CD4-positive, alpha-beta T cell treated with Interleukin-2 at 100 ng/mL for 4 hours (primary cell): ENCODE results near the gene NTN1.
"Not testable (repeated sequence)": the region's sequence is repeated elsewhere in the genome, so short reads cannot be mapped to it uniquely, and the experiment has no call there.

Experiments
- DNase-seq: peaks from one replicate; pipeline ENCODE4 v3.0.0-alpha.2; 2020; ENCODE audit warnings: low spot score

NTN1 gene

GRCh38 chr17:9087921-9088320 is 66.6 kb downstream of the NTN1 start:
- DNase-seq: no peak

DNA sequence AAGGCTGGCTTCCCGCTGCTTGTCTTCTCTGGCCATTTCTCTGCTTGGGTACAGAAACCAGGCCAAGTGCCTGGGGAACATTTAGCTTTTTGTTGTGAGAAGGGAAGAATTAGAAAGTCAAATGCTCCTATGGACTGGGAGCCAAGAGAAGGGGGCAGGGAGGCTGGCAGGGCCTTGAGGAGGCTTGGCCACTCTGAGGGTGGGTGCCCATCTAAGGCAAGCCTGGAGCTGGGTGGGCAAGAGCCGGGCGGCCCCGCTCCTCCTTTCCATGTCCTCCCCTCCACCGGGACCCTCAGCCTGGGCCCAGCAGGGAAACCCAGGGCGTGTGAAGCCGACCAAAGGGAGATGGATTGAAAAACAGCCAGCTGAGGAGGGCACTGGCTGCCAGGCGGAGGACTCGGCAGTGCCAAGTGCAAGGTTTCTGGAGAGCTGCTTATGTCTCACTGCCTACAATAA is 69.4 kb downstream of the NTN1 start:
- no peak for DNase-seq

GRCh38 chr17:9094193-9094592 is 72.9 kb downstream of the NTN1 start:
- no peak for DNase-seq

DNA sequence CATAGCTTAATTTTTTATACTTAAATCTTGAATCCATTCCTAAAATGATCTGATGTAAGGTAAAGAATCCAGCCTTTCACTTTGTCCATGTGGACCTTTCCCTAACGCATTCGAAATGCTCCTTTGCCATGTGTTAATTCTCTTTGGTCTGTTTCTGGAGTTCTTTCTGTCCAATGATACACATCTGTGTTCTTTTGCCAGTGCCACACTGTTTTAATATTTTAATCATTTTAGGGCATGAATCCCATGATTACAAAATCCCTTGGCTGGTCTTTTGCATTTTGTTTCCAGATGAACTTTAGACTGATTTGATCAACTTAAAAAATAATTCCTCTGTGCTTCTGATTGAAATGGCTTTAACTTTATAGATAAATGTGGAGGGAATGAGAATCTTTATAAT is 74.1 kb downstream of the NTN1 start:
- no peak for DNase-seq

- no peak for DNase-seq
Measured at GRCh38 chr17:9098242-9098825, 77.0 kb downstream of the NTN1 start.

DNA sequence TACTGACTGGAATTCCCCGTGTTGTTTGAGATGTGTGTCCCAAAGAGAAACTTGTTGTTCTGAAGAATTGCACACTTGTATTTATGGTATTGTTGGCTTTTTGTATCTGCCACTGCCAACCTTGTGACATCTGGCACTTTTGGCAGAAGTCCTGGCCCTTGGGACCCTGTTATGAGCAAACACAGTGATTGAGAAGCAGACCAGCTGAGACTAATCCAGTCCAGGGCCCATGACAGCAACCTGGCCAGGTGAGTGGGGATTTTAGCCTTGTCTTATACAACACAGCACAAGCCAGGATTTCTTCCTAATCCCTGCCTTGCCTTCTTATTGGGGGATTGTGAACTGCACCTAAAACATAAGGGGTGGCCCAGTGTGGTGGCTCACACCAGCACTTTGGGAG is 80.0 kb downstream of the NTN1 start:
- no peak for DNase-seq

- DNase-seq: not testable (repeated sequence)
Measured at GRCh38 chr17:9103193-9103592, 81.9 kb downstream of the NTN1 start.

DNA sequence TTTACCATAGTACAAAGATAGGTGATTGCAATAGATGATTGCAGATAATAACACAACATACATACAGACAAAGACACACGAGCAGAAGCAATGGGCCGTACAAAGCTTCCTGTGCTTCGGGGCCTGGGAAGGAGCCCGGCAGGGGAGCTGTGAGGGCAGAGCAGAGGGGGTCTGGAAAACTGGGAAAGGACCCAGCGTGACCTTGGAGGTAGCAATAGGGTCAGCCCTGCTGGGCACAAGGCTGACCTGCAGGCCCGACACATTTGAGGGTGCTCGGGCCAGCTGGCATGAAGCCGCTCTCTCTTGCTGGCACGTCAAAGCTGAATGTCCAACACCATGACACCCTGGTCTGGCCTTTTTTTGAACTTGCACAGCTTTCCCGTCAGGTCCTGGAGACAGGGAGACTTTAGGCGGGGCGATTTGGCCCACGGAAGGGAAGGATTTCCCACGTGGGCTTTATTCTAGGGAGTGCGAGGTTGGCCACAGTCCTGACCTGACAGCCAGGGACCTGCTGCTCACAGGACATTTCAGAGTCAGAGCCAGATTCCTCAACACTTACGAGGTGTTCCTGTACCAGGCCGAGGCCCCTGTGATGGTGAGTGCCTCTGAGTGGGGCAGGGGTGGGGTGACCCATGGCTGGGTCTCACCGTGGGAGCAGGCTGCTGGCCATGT is 83.2 kb downstream of the NTN1 start:
- DNase-seq: no peak

DNA sequence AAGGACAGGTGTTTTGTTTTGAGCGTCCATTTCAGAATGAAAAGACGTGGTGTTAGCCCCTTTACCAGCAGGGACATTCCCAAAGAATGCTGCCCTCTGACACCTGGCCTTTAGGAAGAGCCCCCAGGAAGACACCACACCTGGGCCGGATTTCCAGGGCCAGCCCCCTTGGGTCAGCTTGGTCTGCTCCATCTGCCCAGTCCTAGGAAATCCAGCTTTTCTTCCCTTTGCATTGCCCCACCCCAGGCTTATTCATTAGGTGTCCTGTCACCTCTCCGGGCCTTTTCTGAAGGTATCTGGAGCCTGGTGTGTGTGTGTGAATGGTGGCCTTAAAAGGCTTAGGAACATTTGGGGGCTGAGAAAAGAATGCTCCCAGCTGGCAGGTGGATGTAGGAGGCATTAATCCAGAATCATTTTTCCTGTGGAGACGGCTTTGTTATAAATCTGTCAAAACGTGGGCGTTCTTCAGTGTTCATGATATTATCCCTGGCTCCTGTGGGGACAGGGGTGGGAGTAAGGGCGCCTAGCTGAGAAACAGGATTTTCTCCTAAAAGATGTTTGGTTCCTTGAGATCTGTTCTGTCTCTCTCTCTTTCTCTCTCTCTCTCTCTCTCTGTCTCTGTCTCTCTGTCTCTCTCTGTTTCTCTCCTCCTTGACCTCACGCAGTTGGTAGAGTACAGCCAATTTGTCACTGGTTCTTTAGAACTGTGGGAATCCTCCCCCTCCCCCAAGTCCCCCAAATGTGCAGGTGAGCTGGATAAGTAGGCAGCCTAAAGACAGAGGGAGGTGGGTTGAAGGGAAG is 84.0 kb downstream of the NTN1 start:
- DNase-seq: no peak

DNA sequence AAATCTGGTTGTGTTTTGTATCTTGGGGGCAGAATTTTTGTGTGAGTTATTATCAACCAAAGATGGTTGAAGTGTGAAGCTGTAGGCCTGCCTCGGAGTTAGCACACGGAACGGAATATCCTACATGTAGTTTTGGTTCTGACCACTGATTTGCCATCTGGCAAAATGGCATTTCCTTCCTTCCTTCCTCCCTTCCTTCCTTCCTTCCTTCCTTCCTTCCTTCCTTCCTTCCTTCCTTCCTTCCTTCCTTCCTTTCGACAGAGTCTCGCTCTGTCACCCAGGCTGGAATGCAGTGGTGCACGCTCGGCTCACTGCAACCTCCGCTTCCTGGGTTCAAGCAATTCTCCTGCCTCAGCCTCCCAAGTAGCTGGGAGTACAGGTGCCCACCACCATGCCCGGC is 85.0 kb downstream of the NTN1 start:
- not testable (repeated sequence) for DNase-seq

- DNase-seq: no peak
Measured at GRCh38 chr17:9107527-9107926, 86.2 kb downstream of the NTN1 start.

DNA sequence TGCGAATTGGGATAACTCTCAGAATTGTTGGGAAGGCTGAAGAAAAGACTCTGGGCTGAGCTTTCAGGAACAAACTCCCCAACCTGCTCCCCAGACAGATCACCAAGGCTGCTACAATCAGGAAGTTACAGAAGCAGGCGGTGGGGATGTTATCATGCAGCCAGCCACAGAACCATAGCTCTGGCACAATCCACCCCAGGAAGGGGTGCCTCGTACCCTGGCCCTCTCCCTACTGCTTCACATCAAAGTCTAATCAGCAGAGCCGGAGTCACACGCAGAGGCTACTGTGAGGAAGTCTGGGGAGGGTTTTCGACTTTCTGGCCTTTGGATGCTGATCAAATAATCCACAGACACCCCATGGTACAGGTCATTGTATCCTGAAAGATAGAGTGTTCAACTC is 86.8 kb downstream of the NTN1 start:
- DNase-seq: no peak

DNA sequence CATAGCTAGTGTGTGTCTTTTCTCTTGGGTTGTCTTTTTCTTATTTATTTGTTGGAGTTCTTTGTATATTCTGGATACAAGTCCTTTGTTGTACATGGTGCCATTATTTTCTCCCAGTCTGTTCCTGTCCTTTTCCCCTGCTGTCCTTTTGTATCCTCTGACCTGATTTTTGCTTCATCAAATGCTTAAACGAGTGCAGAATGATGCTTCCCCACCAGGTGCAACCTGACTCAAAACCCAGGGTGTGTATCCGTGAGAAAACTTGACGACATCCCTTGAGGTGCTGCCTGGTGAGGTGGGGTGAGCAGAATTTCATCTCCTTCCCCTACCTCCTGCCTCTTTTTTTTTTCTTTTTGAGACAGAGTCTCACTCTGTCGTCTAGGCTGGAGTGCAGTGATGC is 88.6 kb downstream of the NTN1 start:
- no peak for DNase-seq

- no peak for DNase-seq
Measured at GRCh38 chr17:9110501-9110900, 89.2 kb downstream of the NTN1 start.

DNA sequence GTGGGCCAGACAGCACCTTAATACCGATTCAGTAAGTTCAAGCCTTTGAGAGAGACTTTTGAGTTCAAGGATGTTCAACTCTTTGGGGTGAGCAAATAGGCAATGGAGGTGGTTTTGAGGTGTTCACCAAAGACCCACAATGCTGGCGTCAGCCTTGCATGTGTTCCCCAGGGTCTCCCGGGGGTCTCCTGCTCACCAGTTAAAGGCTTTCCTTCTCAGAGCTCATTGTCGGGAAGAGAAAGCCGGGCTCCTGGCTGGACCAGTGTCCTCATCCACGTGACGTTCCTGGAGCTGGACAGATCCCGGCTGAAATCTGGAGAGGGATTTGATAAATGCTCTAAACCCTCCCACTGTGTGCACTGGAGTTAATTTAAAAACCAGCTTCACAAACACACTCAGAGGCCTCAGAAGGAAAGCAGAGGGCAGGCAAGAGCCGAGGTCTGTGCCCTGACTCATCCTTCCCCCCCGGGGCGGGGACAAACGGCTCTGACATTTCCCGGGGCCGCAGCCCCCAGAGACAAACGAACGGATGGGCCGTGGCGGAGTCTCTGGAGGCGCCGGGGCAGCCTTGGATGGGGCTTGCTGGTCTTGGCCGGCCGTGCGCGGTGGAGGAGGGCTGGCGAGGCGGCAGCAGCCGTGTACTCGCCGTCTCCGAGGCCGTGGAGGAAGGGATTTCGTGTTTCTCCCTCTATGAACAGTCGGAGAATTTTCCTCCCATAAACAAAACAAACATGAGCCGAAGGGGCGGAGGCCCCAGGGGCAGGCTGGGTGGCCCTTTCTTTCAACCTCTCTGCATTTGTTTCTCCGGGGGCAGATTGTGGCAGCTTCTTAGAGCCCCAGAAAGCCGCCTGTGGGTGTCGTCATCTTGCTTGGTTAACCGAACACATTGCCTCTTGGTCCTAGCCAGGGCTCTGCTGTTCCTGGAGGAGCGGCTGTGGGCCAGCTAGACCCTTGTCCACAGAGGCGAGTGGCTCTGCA is 94.2 kb downstream of the NTN1 start:
- DNase-seq: peak; percentile 8

- DNase-seq: no peak
Measured at GRCh38 chr17:9116311-9116835, 95.1 kb downstream of the NTN1 start.

DNA sequence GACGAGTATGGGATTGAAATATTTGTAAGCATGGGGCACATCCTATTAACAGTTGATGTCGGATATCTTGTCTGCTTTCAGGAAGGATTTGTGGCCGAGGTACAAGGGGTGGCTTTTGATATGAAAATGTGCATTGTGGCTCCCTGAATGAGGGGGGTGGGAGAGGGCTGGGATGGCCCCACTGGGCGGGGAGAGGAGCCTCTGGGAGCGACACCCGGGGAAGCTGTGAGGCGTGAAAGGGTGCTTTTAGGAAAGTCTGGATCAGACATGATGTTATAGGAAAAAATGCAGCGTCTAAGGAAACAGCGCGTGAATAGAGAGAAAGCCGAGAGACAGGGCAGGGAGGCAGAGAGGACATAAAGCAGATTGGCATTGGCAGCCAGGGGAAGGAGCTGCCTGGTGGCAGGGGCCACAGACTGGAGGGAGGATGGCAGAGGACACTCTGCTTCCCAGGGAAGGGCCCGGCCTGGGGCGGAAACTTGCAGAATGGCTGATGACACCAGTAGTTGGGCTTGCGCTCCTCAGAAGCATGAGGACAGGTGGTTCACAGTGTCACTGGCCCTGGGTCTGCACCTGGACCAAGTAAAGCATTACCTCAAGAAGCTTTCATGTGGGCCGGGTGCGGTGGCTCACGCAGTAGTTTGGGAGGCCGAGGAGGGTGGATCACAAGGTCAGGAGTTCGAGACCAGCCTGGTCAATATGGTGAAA is 95.7 kb downstream of the NTN1 start:
- no peak for DNase-seq

DNA sequence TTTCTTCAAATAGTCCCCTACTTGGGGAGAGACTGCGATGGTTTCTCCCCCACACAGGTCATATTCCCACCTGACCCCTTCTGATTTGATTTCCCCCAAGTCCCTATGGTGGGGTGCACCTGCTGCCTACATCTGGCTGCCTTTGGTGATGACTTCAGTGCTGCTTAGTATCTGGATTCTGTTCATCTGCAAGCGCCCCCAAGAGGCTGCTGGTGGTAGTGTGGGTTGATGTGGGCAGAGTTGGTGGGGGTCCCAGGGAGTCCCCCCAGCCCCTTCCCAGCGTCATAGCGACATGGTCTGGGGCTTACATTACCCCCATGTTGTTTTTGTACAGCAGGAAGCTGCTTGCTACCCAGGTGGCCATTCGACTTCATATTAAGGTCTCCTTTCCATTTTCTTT is 99.2 kb downstream of the NTN1 start:
- no peak for DNase-seq

DNA sequence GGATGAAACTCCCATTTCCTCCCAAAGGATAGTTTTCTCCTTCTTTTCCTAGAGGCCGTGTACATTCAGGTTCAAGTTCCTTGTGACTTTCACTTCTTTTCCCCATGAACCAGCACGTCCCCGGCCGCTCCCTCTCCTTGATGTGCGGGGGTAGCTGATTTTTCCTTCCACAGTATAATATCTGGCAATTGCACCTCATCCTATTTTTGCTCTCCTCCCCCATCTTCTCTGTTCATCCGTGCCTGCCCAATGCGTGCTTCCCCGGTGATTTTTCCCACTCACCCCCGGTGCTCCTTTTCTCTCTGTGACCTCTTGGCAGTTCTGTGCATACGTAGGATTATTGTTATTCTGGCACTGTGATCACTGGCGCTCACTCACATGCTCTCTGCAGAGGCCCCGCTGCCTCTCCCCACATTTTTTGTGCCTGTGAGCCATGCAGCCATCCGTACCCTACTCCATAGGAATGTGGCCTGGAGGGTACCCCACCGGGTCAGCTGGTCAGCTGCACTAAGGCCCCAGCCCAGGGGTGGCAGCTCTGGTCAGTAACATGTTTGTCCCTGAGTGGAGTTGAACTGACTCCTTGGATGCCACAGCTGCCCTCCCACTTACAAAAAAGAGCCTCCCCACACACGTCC is 100.0 kb downstream of the NTN1 start:
- DNase-seq: no peak
